GM19193 (cell line): ENCODE data around the gene PCDHGB3.

Source experiments
- POLR2A ChIP-seq: IDR thresholded peaks from 4 replicates; pipeline ENCODE4 v1.6.1; 2011; ENCODE audit not compliant: insufficient read depth, insufficient read length; ENCODE audit errors: extremely low read depth

Gene PCDHGB3

GRCh38 chr5:141369994-141370848 lies at the start of gene PCDHGB3:
Gene PCDHGB3, plus strand, starts transcription at chr5:141370242. Its CDS starts 153 bp downstream, at chr5:141370395.
- TF ChIP-seq POLR2A: no peak

GRCh38 chr5:141322261-141322660 lies 47.8 kb upstream of the PCDHGB3 start:
- TF ChIP-seq POLR2A: no peak

- no peak for TF ChIP-seq POLR2A
Measured at GRCh38 chr5:141326088-141326854, 43.8 kb upstream of the PCDHGB3 start.

- no peak for TF ChIP-seq POLR2A
Measured at GRCh38 chr5:141328231-141328630, 41.8 kb upstream of the PCDHGB3 start.

- no peak for TF ChIP-seq POLR2A
Measured at GRCh38 chr5:141330299-141331080, 39.6 kb upstream of the PCDHGB3 start, which contains the start of gene PCDHGA1. Gene PCDHGA1, plus strand, starts transcription at chr5:141330514.

GRCh38 chr5:141338538-141339306 lies 31.3 kb upstream of the PCDHGB3 start, which contains the start of gene PCDHGA2:
Gene PCDHGA2, plus strand, starts transcription at chr5:141338760.
- TF ChIP-seq POLR2A: no peak

- TF ChIP-seq POLR2A: no peak
Measured at GRCh38 chr5:141342773-141343172, 27.3 kb upstream of the PCDHGB3 start.

- TF ChIP-seq POLR2A: no peak
Measured at GRCh38 chr5:141343242-141343952, 26.6 kb upstream of the PCDHGB3 start, which contains the start of gene PCDHGA3. Gene PCDHGA3, plus strand, starts transcription at chr5:141343829. Its CDS starts 205 bp downstream, at chr5:141344034.

GRCh38 chr5:141343953-141344463 lies 26.0 kb upstream of the PCDHGB3 start:
- TF ChIP-seq POLR2A: no peak

GRCh38 chr5:141345327-141345726 lies 24.7 kb upstream of the PCDHGB3 start:
- no peak for TF ChIP-seq POLR2A

GRCh38 chr5:141349917-141350619 lies 20.0 kb upstream of the PCDHGB3 start, which contains the start of gene PCDHGB1:
Gene PCDHGB1, plus strand, starts transcription at chr5:141350099. Its CDS starts 162 bp downstream, at chr5:141350261.
- TF ChIP-seq POLR2A: no peak

GRCh38 chr5:141351591-141351990 lies 18.5 kb upstream of the PCDHGB3 start:
- TF ChIP-seq POLR2A: no peak
